Astrocyte of the hippocampus (primary cell): ENCODE results near the gene PTPRH.
A peak's percentile ranks its signal among the peaks of the same experiment; 100 is the strongest.

Experiments used
- DNase-seq: peaks from one replicate; pipeline ENCODE4 v3.0.0; 2011; ENCODE audit warnings: low read depth, low spot score

Gene PTPRH

GRCh38 chr19:55208880-55209692, at the start of gene PTPRH:
TSS of gene PTPRH (minus strand) at chr19:55209501. CDS start at chr19:55209433, 68 bp downstream.
- DNase-seq = no peak

GRCh38 chr19:55258476-55258827, 49.2 kb upstream of the PTPRH start:
- no peak for DNase-seq

- peak; percentile 41 for DNase-seq
Measured at GRCh38 chr19:55257461-55258420, 48.4 kb upstream of the PTPRH start.

- no peak for DNase-seq
Measured at GRCh38 chr19:55256562-55257460, 47.5 kb upstream of the PTPRH start.

- no peak for DNase-seq
Measured at GRCh38 chr19:55255618-55256423, 46.5 kb upstream of the PTPRH start.

- no peak for DNase-seq
Measured at GRCh38 chr19:55254625-55254977, 45.3 kb upstream of the PTPRH start.

GRCh38 chr19:55253842-55254624, 44.7 kb upstream of the PTPRH start:
- DNase-seq = no peak

- DNase-seq = no peak
Measured at GRCh38 chr19:55252760-55253663, 43.7 kb upstream of the PTPRH start.

GRCh38 chr19:55251341-55252081, 42.2 kb upstream of the PTPRH start:
- DNase-seq = peak; percentile 63

- no peak for DNase-seq
Measured at GRCh38 chr19:55250262-55251036, 41.1 kb upstream of the PTPRH start.

- DNase-seq = no peak
Measured at GRCh38 chr19:55249841-55250240, 40.5 kb upstream of the PTPRH start.

- no peak for DNase-seq
Measured at GRCh38 chr19:55248704-55249103, 39.4 kb upstream of the PTPRH start.

- no peak for DNase-seq
Measured at GRCh38 chr19:55248166-55248675, 38.9 kb upstream of the PTPRH start.

- DNase-seq = peak; percentile 11
Measured at GRCh38 chr19:55247621-55248099, 38.4 kb upstream of the PTPRH start.

- DNase-seq = no peak
Measured at GRCh38 chr19:55246462-55247451, 37.5 kb upstream of the PTPRH start.
